ENCODE data around the gene AHDC1. TPM values are rescaled to one million over a fixed set of nuclear protein-coding genes. Genes with fewer than 3 reads are reported as not detected.
"Not testable (repeated sequence)": the region's sequence is repeated elsewhere in the genome, so short reads cannot be mapped to it uniquely, and the experiment has no call there.

AHDC1 gene
- total and polyA plus RNA-seq, 2 donors (not counting 3 experiments of a cell fraction or from before 2014, with no cell fraction given), result 7.0 to 32.1 TPM

- no TSS peak for BruUV-seq (replicated peaks)
- Histone ChIP-seq H3K36me3 (ENCODE audit: control insufficient read depth in 2 of 2, extremely low read depth in 1 of 2, insufficient read depth in 2 of 2, low read length in 2 of 2) (no peaks in the 10 kb centered on the region), H3K9ac (replicated peaks; ENCODE audit: extremely low read depth, insufficient read depth, low read length) (no peak overlapping the region), H3K4me2 (ENCODE audit: insufficient read depth, low read length) (no peak overlapping the region), H3K4me1 (ENCODE audit: control insufficient read depth, extremely low read depth, insufficient read depth, low read length) (peaks cover 15% of the 10 kb centered on the region), H3K9me1 (replicated peaks; ENCODE audit: control insufficient read depth, extremely low read depth, insufficient read depth, low read length) (no peaks in the 10 kb centered on the region), H3K27me3 (ENCODE audit: control insufficient read depth in 2 of 2, insufficient read depth in 2 of 2, low read length in 2 of 2) (no peaks in the 10 kb centered on the region), H3K27ac (ENCODE audit: insufficient read depth, low read depth, low read length) (no peak overlapping the region), H3K4me3 (replicated peaks in 1 of 3; ENCODE audit: insufficient read depth in 1 of 3, low read depth in 1 of 3, low read length in 3 of 3) (no peak overlapping the region), H3K79me2 (ENCODE audit: control insufficient read depth, insufficient read depth, low read length) (no peaks in the 10 kb centered on the region), H4K20me1 (replicated peaks; ENCODE audit: control insufficient read depth, extremely low read depth, insufficient read depth, low read length) (no peaks in the 10 kb centered on the region), H2AFZ (ENCODE audit: low read depth, low read length) (no peak overlapping the region), H3K9me3 (replicated peaks; ENCODE audit: control insufficient read depth, insufficient read depth, low read length) (no peaks in the 10 kb centered on the region)
- dilution Hi-C loops (cut with MboI; ENCODE audit: extremely low pct_ligation_motif_present, low sequenced_read_pairs) (no loop called here), intact Hi-C loops (cut with micrococcal nuclease) (no loop called here)
- FAIRE-seq (no peak), DNase-seq (ENCODE audit: low read depth, low spot score) (no peak)
- TF ChIP-seq, protein P1, sequence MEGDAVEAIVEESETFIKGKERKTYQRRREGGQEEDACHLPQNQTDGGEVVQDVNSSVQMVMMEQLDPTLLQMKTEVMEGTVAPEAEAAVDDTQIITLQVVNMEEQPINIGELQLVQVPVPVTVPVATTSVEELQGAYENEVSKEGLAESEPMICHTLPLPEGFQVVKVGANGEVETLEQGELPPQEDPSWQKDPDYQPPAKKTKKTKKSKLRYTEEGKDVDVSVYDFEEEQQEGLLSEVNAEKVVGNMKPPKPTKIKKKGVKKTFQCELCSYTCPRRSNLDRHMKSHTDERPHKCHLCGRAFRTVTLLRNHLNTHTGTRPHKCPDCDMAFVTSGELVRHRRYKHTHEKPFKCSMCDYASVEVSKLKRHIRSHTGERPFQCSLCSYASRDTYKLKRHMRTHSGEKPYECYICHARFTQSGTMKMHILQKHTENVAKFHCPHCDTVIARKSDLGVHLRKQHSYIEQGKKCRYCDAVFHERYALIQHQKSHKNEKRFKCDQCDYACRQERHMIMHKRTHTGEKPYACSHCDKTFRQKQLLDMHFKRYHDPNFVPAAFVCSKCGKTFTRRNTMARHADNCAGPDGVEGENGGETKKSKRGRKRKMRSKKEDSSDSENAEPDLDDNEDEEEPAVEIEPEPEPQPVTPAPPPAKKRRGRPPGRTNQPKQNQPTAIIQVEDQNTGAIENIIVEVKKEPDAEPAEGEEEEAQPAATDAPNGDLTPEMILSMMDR (IDR thresholded peaks at IDR 0.05; ENCODE audit: extremely low read depth in 1 of 2, insufficient read depth in 1 of 2, low read depth in 1 of 2, low read length in 2 of 2), result no peak
- TF ChIP-seq POLR2AphosphoS5 (IDR thresholded peaks at IDR 0.05; ENCODE audit: insufficient read depth, low read depth, low read length) (no peak), MYC (IDR thresholded peaks at IDR 0.05; ENCODE audit: low read depth, low read length) (no peak)
- POLR2A ChIA-PET, result no interaction called here
- CTCF ChIA-PET, result interaction anchor here (0.7 to 3.2 kb wide), 9 partner anchors 13 to 72 kb away, joined by 3 to 19 read pairs (median 4); no protein-coding TSS in a partner anchor
These were observed 24.8 kb upstream of the AHDC1 start for GRCh38 chr1:27628712-27629111.

GRCh38 chr1:27627733-27628132, 23.8 kb upstream of the AHDC1 start:
- BruUV-seq (replicated peaks), result not testable (repeated sequence)

More at GRCh38 chr1:27627733-27628132, 23.8 kb upstream of the AHDC1 start:
- dilution Hi-C loops (cut with MboI; ENCODE audit: extremely low pct_ligation_motif_present, low sequenced_read_pairs); POLR2A ChIA-PET; H3K9me3 ChIP-seq (replicated peaks; ENCODE audit: control insufficient read depth, insufficient read depth, low read length); H3K4me3 ChIP-seq (replicated peaks in 1 of 3; ENCODE audit: insufficient read depth in 1 of 3, low read depth in 1 of 3, low read length in 3 of 3); H3K4me2 ChIP-seq (ENCODE audit: insufficient read depth, low read length); H3K27ac ChIP-seq (ENCODE audit: insufficient read depth, low read depth, low read length); H3K9me1 ChIP-seq (replicated peaks; ENCODE audit: control insufficient read depth, extremely low read depth, insufficient read depth, low read length); intact Hi-C loops (cut with micrococcal nuclease); H3K79me2 ChIP-seq (ENCODE audit: control insufficient read depth, insufficient read depth, low read length); FAIRE-seq; H2AFZ ChIP-seq (ENCODE audit: low read depth, low read length); H3K27me3 ChIP-seq (ENCODE audit: control insufficient read depth in 2 of 2, insufficient read depth in 2 of 2, low read length in 2 of 2); H3K36me3 ChIP-seq (ENCODE audit: control insufficient read depth in 2 of 2, extremely low read depth in 1 of 2, insufficient read depth in 2 of 2, low read length in 2 of 2); H4K20me1 ChIP-seq (replicated peaks; ENCODE audit: control insufficient read depth, extremely low read depth, insufficient read depth, low read length); H3K9ac ChIP-seq (replicated peaks; ENCODE audit: extremely low read depth, insufficient read depth, low read length); DNase-seq (ENCODE audit: low read depth, low spot score): not testable (repeated sequence)
- CTCF ChIA-PET, result interaction anchor here (1.2 to 3.2 kb wide), 7 partner anchors 12 to 71 kb away, joined by 3 to 19 read pairs (median 5); no protein-coding TSS in a partner anchor
- peaks cover 14% of the 10 kb centered on the region for H3K4me1 ChIP-seq (ENCODE audit: control insufficient read depth, extremely low read depth, insufficient read depth, low read length)
